KOPT-K1 (cell line): Measurements from ENCODE around the gene PRUNE2.

Source experiments
- H3K27ac ChIP-seq: fragments of 200-600 bp; sonication (generic); 2 replicates; pipeline ENCODE4 v1.5.1; 2016; ENCODE audit warnings: antibody characterized with exemption, mild to moderate bottlenecking, low read depth, low read length; ENCODE audit not compliant: poor library complexity, severe bottlenecking
- H3K36me3 ChIP-seq: fragments of 200-600 bp; sonication (generic); 2 replicates; pipeline ENCODE4 v1.5.1; 2017; ENCODE audit warnings: antibody characterized with exemption, mild to moderate bottlenecking, low read length, moderate library complexity; ENCODE audit not compliant: insufficient read depth
- H3K9me3 ChIP-seq: fragments of 200-600 bp; sonication (generic); 2 replicates; pipeline ENCODE4 v1.5.1; 2017; ENCODE audit warnings: antibody characterized with exemption, low read length, mild to moderate bottlenecking; ENCODE audit not compliant: insufficient read depth, poor library complexity, severe bottlenecking

PRUNE2 gene

DNA sequence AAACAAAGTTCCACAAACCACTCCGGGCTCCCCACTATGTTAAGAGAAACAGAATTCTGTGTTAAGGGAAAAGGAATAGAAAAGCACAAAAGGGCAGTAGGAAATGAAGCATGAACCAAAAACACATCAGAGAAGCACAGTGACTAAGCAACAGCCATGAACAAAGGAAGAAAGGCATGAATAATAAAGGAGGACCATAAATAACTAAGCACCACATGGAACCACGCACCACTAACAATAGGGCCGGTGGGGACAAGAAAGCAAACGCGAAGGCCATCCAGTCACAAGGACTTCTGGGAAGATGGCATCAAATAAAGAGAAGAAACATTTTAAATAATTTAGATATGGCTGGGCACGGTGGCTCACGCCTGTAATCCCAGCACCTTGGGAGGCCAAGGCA is 18.0 kb downstream of the PRUNE2 start:
- Histone ChIP-seq H3K9me3 (no peaks in the 10 kb centered on the region), H3K27ac (peak overlapping the region; percentile 61), H3K36me3 (no peaks in the 10 kb centered on the region)

DNA sequence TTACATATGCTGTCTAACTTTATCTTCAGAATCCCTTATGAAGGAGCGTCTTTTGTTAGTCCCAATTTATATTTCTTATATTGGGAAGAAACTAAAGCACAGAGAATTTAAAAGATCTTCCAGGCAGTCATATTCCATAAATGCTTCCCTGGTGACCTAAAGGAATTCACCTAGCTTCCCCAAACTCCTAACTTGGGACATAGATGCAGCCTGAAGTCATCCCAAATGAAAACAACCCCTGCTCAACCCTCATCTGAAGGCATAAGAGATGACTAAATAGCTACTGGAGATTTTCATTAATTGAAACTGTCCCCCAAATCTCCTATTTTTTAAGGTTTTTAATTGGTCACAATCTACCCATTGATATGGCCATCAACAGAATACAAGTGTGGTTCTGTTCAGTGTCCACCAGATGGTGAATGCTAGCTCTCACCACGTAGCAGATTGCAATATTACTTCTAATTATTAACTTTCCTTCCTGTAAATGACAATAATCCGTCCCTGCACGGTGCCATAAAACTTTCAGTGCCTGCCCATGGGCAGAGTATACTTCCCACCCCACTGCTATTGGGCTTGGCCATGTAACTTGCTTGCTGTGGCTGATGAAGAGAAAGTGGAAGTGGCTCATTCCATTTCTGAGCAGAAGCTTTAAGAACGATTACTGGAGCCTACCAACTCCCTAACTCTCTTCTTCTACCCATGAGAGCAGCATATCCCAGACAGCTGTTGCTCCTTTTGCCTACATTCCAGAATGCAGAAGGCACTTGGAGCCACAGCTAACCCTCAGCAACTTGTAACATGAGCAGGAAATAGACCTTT is 18.7 kb downstream of the PRUNE2 start:
- Histone ChIP-seq H3K9me3 (no peaks in the 10 kb centered on the region), H3K27ac (peak overlapping the region; percentile 61), H3K36me3 (no peaks in the 10 kb centered on the region)

DNA sequence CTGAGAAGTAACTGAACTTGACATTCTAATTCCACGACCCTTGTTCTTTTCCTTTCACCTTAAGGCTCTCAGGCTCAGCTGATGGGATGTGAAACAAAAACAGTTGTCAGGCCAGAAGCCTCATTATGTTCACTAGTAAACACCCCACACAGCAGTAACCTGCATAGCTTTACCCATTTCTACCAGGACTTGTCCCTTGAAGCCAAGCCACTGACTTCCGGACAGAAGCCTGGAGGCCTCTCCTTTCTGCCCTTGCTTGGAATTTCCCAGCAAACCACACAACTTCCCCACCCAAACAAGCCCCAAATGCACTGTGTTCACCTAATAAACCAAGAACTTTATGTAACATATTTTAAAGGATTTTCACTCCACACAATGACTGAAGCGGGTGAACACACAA is 19.6 kb downstream of the PRUNE2 start:
- Histone ChIP-seq H3K36me3 (no peaks in the 10 kb centered on the region), H3K9me3 (no peaks in the 10 kb centered on the region), H3K27ac (no peak overlapping the region)

DNA sequence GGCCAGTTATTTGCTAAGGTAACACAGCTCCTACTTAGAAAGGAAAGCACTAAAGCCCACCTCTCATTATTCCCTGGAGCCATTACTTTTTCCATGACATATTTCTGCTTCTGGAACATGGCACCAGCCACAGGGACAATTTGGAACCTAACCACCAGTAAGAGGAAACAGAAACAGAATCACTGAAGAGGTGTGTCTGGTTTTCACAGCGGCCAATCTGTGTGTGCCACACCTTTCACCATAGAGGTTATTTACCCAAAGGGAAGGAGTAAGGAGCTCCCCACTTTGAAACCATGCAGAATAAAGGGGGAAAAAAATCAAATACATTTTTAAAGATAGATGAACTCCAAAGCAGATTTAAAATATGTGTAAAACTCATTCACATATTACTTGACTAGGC is 21.1 kb downstream of the PRUNE2 start:
- Histone ChIP-seq H3K9me3 (no peaks in the 10 kb centered on the region), H3K27ac (no peak overlapping the region), H3K36me3 (no peaks in the 10 kb centered on the region)

DNA sequence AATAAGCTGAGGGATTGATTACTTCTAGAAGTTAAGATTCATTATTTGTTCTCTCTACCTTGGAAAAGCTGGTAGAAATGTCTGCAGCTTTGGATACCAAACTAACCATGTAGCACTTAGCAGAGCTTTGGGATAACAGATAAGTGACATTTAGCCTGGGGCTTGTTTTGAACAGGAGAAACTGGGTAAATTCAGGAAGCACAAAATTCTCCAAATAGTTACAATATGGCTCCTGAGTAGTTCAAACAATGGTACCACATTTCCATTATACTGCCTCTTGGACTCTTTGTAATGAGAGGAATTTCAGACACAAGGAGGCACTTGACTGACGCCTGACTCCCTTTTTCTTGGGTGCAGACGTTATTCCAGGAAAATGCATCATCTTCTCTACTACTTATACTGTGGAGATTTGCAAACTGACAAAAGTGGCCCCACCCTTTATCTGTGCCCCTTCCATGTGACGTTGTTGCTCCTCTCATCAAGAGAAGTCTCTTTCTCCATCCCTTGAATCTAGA is 22.5 kb downstream of the PRUNE2 start:
- Histone ChIP-seq H3K36me3 (no peaks in the 10 kb centered on the region), H3K27ac (no peak overlapping the region), H3K9me3 (no peaks in the 10 kb centered on the region)

DNA sequence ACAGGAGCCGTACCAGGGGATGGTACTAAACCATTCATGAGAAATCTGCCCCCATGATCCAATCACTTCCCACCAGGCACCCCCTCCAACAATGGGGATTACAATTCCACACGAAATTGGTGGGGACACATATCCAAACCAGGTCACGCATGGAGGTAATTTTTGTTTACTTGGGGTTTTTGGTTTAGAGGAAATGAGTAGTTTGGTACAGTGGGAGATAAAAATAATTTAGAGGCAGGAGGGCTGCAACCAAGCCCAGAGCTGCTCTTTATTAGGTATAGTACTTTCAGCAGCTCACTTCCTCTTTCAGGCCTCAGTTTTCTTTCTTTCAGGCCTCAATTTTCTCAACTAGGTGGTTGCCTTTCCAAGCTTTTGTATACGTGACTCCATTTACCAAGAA is 23.2 kb downstream of the PRUNE2 start:
- no peaks in the 10 kb centered on the region for H3K9me3 ChIP-seq
- H3K36me3 ChIP-seq, result no peaks in the 10 kb centered on the region
- H3K27ac ChIP-seq, result no peak overlapping the region

DNA sequence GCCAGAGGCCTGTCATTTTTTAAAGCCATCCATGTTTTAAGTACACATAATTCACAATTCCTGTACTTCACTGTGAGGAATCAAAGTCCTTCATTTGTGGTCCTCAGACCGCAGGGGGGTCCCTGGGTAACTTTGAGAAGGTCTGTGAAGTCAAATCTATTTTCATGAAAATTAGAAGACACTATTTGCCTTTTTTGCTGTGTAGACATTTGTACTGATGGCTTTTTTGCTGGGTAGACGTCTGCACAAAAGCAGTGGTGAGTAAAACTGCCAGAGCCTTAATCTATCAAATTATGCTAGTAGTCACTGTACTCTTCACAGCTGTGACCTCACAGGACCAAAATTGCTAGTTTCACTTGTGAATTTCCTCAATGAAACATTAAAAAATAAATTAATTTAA is 25.7 kb downstream of the PRUNE2 start:
- Histone ChIP-seq H3K36me3 (no peaks in the 10 kb centered on the region), H3K27ac (no peak overlapping the region)

DNA sequence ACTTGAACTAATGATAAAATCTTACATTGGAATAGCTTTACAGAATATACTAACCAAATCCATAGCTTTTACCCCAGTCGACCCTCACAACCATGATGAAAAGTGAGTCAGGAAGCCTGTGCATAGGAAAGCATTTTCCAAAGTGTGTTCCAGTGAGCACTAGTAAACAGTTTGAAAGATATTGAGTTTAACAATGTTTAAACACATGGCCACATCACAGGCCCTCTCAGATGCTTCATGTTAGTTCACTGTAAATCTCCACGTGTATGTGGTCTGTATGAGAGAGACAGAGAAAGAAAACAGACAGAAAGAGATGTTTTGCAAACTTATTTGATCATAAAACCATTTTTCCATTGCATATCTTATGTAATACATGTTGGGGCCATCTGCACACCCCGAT is 27.0 kb downstream of the PRUNE2 start:
- H3K9me3 ChIP-seq, result no peaks in the 10 kb centered on the region
- H3K36me3 ChIP-seq, result no peaks in the 10 kb centered on the region
- no peak overlapping the region for H3K27ac ChIP-seq

More for the DNA sequence above, 25.7 kb downstream of the PRUNE2 start:
- no peaks in the 10 kb centered on the region for H3K9me3 ChIP-seq

DNA sequence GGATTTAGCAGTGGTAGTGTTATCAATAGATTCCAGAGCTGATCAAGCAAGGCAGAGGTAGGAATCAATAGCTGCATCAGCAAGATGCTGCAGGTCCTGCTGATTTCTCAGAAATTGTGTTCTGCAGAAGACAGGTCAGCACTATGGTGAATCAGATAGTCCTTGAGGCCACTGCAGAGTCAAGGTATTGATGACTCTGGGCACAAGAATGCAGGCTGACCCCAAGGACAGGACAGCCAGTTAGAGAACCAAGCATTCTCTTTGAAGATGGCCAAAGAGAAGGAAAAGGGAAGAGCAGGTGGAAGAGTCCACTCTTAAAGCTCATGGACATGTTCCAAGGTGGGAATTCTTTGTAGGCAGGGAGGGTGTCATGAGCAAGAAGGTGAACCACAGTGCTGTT is 28.0 kb downstream of the PRUNE2 start:
- Histone ChIP-seq H3K9me3 (no peaks in the 10 kb centered on the region), H3K36me3 (no peaks in the 10 kb centered on the region), H3K27ac (no peak overlapping the region)

DNA sequence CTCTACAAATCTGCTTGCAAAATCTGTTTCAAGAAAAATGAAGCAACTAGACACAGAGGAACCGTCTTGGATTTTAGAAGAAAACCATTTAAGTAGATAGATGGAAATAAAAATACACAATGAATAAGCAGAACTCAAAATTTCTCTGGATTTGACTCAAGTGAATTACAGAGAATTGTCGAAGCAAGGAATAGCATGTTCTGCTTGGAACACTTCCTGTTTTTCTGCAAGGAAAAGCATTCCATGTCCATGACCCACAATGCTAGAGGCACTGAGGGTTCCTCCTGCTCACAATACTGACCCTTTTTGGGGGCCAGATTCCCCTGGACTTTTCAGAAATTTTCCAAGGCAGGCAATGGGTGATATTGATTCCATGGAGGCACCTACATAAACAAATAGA is 29.8 kb downstream of the PRUNE2 start:
- Histone ChIP-seq H3K36me3 (no peaks in the 10 kb centered on the region), H3K9me3 (no peaks in the 10 kb centered on the region), H3K27ac (no peak overlapping the region)

DNA sequence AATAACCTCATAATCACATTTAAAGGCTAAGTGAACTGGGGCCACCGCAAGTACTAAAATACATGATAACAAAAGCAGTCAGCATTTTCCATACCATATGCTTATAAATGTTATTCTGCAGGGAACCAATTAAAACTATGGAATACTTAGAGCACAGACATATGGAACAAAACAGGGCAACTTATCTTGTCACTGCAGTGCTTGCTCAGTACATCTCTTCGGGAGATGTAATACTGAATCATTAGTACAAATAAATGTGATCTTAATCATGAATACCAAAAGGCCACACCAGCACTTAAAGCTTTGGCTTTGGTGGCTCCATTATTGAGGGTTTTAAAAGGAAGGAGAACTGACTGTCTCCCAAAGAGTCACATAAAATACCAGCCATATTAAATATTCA is 32.1 kb downstream of the PRUNE2 start:
- H3K9me3 ChIP-seq, result no peaks in the 10 kb centered on the region
- H3K36me3 ChIP-seq, result no peaks in the 10 kb centered on the region
- H3K27ac ChIP-seq, result no peak overlapping the region

DNA sequence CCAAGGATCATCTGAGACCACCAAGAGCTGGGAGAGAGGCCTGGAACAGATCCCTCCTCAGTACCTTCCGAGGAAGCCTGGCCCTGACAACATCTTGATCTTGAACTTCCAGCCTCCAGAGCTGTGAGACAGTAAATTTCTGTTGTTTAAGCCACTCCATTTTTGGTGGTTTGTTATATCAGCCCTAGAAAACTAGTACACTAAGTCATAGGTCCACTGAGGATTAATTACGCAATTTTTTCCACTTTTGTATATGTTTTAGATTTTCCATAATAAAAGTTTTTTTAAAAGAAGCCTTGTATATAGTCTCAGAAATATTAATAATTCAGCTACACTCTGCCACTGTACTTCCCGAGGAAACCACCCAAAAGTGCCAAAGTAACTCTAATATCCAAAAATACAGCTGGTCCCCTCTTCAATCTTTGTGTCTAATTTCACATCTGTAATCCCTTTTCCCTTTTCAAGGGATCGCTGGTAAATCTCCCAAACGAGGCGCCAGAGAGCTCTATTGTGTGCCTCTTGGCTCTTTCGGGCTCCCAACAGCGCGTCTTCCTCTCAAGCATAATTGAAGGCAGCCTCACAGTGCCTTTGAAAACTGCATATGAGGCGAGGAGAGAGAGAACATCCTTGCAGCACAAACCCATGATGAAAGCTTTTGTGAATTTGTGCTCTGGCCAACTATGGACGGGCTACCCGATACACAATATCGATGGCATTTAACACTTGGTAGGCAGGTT is 32.7 kb downstream of the PRUNE2 start:
- Histone ChIP-seq H3K27ac (no peak overlapping the region), H3K9me3 (no peaks in the 10 kb centered on the region), H3K36me3 (no peaks in the 10 kb centered on the region)

DNA sequence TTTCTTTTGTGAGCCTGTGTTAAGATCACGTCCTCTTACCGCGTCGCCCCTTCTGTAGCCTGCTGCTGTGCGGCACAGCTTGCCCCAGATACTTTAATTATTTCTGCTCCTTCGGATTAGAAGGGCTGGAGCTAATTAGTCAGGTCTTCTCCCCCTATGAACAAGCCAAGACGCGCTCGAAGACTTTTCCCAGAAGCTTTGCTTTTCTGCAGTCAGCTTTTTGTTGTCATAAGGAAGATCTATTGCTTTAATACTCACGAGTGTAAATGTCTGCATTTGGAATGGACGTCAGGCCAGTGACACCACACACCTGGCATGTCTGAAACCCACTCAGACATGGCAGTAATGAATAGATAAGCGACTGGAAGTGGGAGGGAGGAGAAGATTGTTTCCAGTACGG is 37.0 kb downstream of the PRUNE2 start:
- H3K9me3 ChIP-seq, result no peaks in the 10 kb centered on the region
- no peaks in the 10 kb centered on the region for H3K36me3 ChIP-seq
- no peak overlapping the region for H3K27ac ChIP-seq

DNA sequence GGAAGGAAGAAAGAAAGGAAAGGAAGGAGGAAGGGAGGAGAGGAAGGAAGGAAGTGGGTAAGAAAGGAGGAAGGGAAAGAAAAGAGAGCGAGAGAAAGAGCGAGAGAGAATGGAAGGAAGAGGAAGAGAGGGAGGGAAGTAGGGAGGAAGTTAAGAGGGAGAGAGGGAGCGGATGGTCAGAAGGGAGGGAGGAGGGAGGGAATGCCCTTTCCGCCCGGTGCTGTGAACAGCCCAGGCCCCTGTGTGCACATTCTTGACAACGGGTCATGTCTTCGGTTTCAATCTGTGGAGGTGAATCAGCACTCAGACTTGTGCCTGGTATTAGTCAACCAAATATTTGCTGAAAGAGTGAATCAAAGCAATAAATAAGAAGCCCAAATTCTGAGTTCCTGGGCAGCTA is 39.2 kb downstream of the PRUNE2 start:
- Histone ChIP-seq H3K27ac (peak overlapping the region; percentile 15), H3K9me3 (no peaks in the 10 kb centered on the region), H3K36me3 (no peaks in the 10 kb centered on the region)

DNA sequence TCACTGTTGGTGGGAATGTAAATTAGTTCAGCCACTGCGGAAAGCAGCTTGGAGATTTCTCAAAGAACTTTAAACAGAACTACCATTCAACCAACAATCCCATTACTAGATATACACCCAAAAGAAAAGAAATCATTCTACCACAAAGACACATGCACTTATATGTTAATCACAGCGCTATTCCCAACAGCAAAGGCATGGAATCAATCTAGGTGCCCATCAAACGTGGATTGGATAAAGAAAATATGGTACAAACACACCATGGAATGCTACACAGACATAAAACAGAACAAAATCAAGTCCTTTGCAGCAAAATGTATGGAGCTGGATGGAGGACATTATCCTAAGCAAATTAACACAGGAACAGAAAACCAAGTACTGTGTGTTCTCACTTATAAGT is 42.1 kb downstream of the PRUNE2 start:
- Histone ChIP-seq H3K36me3 (no peaks in the 10 kb centered on the region), H3K9me3 (no peaks in the 10 kb centered on the region), H3K27ac (no peak overlapping the region)

DNA sequence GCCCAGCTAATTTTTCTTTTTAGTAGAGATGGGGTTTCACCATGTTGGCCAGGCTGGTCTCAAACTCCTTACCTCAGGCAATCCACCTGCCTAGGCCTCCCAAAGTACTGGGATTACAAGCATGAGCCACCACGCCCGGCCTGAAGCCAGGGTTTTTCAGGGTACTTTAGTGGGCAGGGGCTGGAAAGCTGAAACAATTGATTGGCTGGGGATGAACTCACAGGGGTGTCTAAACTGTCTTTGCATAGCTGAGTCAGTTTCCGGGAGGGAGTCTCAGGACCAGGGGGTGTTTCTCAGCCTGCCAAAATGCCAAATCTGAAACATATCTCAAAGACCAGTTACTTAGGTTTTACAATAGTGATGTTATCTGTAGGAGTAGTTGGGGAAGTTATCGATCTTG is 46.1 kb downstream of the PRUNE2 start:
- no peaks in the 10 kb centered on the region for H3K9me3 ChIP-seq
- H3K27ac ChIP-seq, result no peak overlapping the region
- H3K36me3 ChIP-seq, result no peaks in the 10 kb centered on the region
